ENCODE data around the gene FOXA3.

Gene FOXA3

GRCh38 chr19:45827459-45828093 lies 36.5 kb upstream of the FOXA3 start:
- Histone ChIP-seq H3K9ac (ENCODE audit: low read depth in 1 of 2, low read length in 2 of 2) (no peak overlapping the region), H3K4me1 (ENCODE audit: control insufficient read depth in 1 of 2, insufficient read depth in 2 of 2, low read length in 2 of 2) (peaks cover 0 to 10% of the 10 kb centered on the region in 2 donors), H3K9me3 (ENCODE audit: control insufficient read depth in 1 of 2, low read length in 2 of 2) (no peaks in the 10 kb centered on the region), H3K36me3 (ENCODE audit: control insufficient read depth in 1 of 2, insufficient read depth in 2 of 2, low read length in 2 of 2) (peaks cover 78 to 95% of the 10 kb centered on the region in 2 donors), H3K27ac (ENCODE audit: low read depth, low read length) (no peak overlapping the region), H3K4me3 (ENCODE audit: low read depth in 1 of 2, low read length in 2 of 2) (no peak overlapping the region), H3K27me3 (ENCODE audit: control insufficient read depth in 1 of 2, insufficient read depth in 2 of 2, low read length in 2 of 2) (no peaks in the 10 kb centered on the region)

GRCh38 chr19:45828523-45828922 lies 35.6 kb upstream of the FOXA3 start:
- peaks cover 70 to 87% of the 10 kb centered on the region in 2 donors for H3K36me3 ChIP-seq (ENCODE audit: control insufficient read depth in 1 of 2, insufficient read depth in 2 of 2, low read length in 2 of 2)
- H3K4me3 ChIP-seq (ENCODE audit: low read depth in 1 of 2, low read length in 2 of 2): no peak overlapping the region
- no peaks in the 10 kb centered on the region for H3K9me3 ChIP-seq (ENCODE audit: control insufficient read depth in 1 of 2, low read length in 2 of 2)
- no peak overlapping the region for H3K9ac ChIP-seq (ENCODE audit: low read depth in 1 of 2, low read length in 2 of 2)
- H3K27ac ChIP-seq (ENCODE audit: low read depth, low read length): no peak overlapping the region
- peaks cover 0 to 10% of the 10 kb centered on the region in 2 donors for H3K4me1 ChIP-seq (ENCODE audit: control insufficient read depth in 1 of 2, insufficient read depth in 2 of 2, low read length in 2 of 2)
- H3K27me3 ChIP-seq (ENCODE audit: control insufficient read depth in 1 of 2, insufficient read depth in 2 of 2, low read length in 2 of 2): no peaks in the 10 kb centered on the region

- Histone ChIP-seq H3K27ac (ENCODE audit: low read depth, low read length) (no peak overlapping the region), H3K9me3 (ENCODE audit: control insufficient read depth in 1 of 2, low read length in 2 of 2) (no peaks in the 10 kb centered on the region), H3K27me3 (ENCODE audit: control insufficient read depth in 1 of 2, insufficient read depth in 2 of 2, low read length in 2 of 2) (no peaks in the 10 kb centered on the region), H3K4me1 (ENCODE audit: control insufficient read depth in 1 of 2, insufficient read depth in 2 of 2, low read length in 2 of 2) (peaks cover 0 to 10% of the 10 kb centered on the region in 2 donors), H3K4me3 (ENCODE audit: low read depth in 1 of 2, low read length in 2 of 2) (no peak overlapping the region), H3K36me3 (ENCODE audit: control insufficient read depth in 1 of 2, insufficient read depth in 2 of 2, low read length in 2 of 2) (peaks cover 68 to 86% of the 10 kb centered on the region in 2 donors), H3K9ac (ENCODE audit: low read depth in 1 of 2, low read length in 2 of 2) (no peak overlapping the region)
These were observed 35.2 kb upstream of the FOXA3 start for GRCh38 chr19:45828945-45829344.

GRCh38 chr19:45834970-45835369 lies 29.2 kb upstream of the FOXA3 start:
- H3K36me3 ChIP-seq (ENCODE audit: control insufficient read depth in 1 of 2, insufficient read depth in 2 of 2, low read length in 2 of 2): peaks cover 41 to 71% of the 10 kb centered on the region in 2 donors

GRCh38 chr19:45842198-45842597 lies 21.9 kb upstream of the FOXA3 start:
- H3K36me3 ChIP-seq (ENCODE audit: control insufficient read depth in 1 of 2, insufficient read depth in 2 of 2, low read length in 2 of 2): peaks cover 34 to 75% of the 10 kb centered on the region in 2 donors
- H3K4me3 ChIP-seq (ENCODE audit: low read depth in 1 of 2, low read length in 2 of 2): no peak overlapping the region
- no peaks in the 10 kb centered on the region for H3K27me3 ChIP-seq (ENCODE audit: control insufficient read depth in 1 of 2, insufficient read depth in 2 of 2, low read length in 2 of 2)
- H3K9me3 ChIP-seq (ENCODE audit: control insufficient read depth in 1 of 2, low read length in 2 of 2): peaks cover 0 to 4% of the 10 kb centered on the region in 2 donors
- H3K4me1 ChIP-seq (ENCODE audit: control insufficient read depth in 1 of 2, insufficient read depth in 2 of 2, low read length in 2 of 2): no peaks in the 10 kb centered on the region
- no peak overlapping the region for H3K27ac ChIP-seq (ENCODE audit: low read depth, low read length)
- no peak overlapping the region for H3K9ac ChIP-seq (ENCODE audit: low read depth in 1 of 2, low read length in 2 of 2)

More at GRCh38 chr19:45834970-45835369, 29.2 kb upstream of the FOXA3 start:
- H3K9ac ChIP-seq (ENCODE audit: low read depth in 1 of 2, low read length in 2 of 2): no peak overlapping the region
- peaks cover 0 to 4% of the 10 kb centered on the region in 2 donors for H3K9me3 ChIP-seq (ENCODE audit: control insufficient read depth in 1 of 2, low read length in 2 of 2)
- H3K4me3 ChIP-seq (ENCODE audit: low read depth in 1 of 2, low read length in 2 of 2): no peak overlapping the region
- H3K4me1 ChIP-seq (ENCODE audit: control insufficient read depth in 1 of 2, insufficient read depth in 2 of 2, low read length in 2 of 2): no peaks in the 10 kb centered on the region
- H3K27ac ChIP-seq (ENCODE audit: low read depth, low read length): no peak overlapping the region
- H3K27me3 ChIP-seq (ENCODE audit: control insufficient read depth in 1 of 2, insufficient read depth in 2 of 2, low read length in 2 of 2): no peaks in the 10 kb centered on the region

GRCh38 chr19:45847663-45848062 lies 16.5 kb upstream of the FOXA3 start:
- no peak overlapping the region for H3K27ac ChIP-seq (ENCODE audit: low read depth, low read length)
- H3K4me1 ChIP-seq (ENCODE audit: control insufficient read depth in 1 of 2, insufficient read depth in 2 of 2, low read length in 2 of 2): no peaks in the 10 kb centered on the region
- H3K9ac ChIP-seq (ENCODE audit: low read depth in 1 of 2, low read length in 2 of 2): no peak overlapping the region
- H3K9me3 ChIP-seq (ENCODE audit: control insufficient read depth in 1 of 2, low read length in 2 of 2): no peaks in the 10 kb centered on the region
- H3K27me3 ChIP-seq (ENCODE audit: control insufficient read depth in 1 of 2, insufficient read depth in 2 of 2, low read length in 2 of 2): no peaks in the 10 kb centered on the region
- no peak overlapping the region for H3K4me3 ChIP-seq (ENCODE audit: low read depth in 1 of 2, low read length in 2 of 2)
- peaks cover 53 to 85% of the 10 kb centered on the region in 2 donors for H3K36me3 ChIP-seq (ENCODE audit: control insufficient read depth in 1 of 2, insufficient read depth in 2 of 2, low read length in 2 of 2)

GRCh38 chr19:45848922-45849321 lies 15.2 kb upstream of the FOXA3 start:
- Histone ChIP-seq H3K9ac (ENCODE audit: low read depth in 1 of 2, low read length in 2 of 2) (no peak overlapping the region), H3K27me3 (ENCODE audit: control insufficient read depth in 1 of 2, insufficient read depth in 2 of 2, low read length in 2 of 2) (no peaks in the 10 kb centered on the region), H3K36me3 (ENCODE audit: control insufficient read depth in 1 of 2, insufficient read depth in 2 of 2, low read length in 2 of 2) (peaks cover 47 to 85% of the 10 kb centered on the region in 2 donors)

GRCh38 chr19:45852145-45852750 lies 11.9 kb upstream of the FOXA3 start:
- Histone ChIP-seq H3K9me3 (ENCODE audit: control insufficient read depth in 1 of 2, low read length in 2 of 2) (no peaks in the 10 kb centered on the region), H3K4me3 (ENCODE audit: low read depth in 1 of 2, low read length in 2 of 2) (no peak overlapping the region), H3K36me3 (ENCODE audit: control insufficient read depth in 1 of 2, insufficient read depth in 2 of 2, low read length in 2 of 2) (peaks cover 48 to 66% of the 10 kb centered on the region in 2 donors), H3K9ac (ENCODE audit: low read depth in 1 of 2, low read length in 2 of 2) (no peak overlapping the region), H3K27ac (ENCODE audit: low read depth, low read length) (no peak overlapping the region), H3K27me3 (ENCODE audit: control insufficient read depth in 1 of 2, insufficient read depth in 2 of 2, low read length in 2 of 2) (no peaks in the 10 kb centered on the region), H3K4me1 (ENCODE audit: control insufficient read depth in 1 of 2, insufficient read depth in 2 of 2, low read length in 2 of 2) (no peaks in the 10 kb centered on the region)

More at GRCh38 chr19:45848922-45849321, 15.2 kb upstream of the FOXA3 start:
- Histone ChIP-seq H3K4me3 (ENCODE audit: low read depth in 1 of 2, low read length in 2 of 2) (no peak overlapping the region), H3K9me3 (ENCODE audit: control insufficient read depth in 1 of 2, low read length in 2 of 2) (no peaks in the 10 kb centered on the region), H3K4me1 (ENCODE audit: control insufficient read depth in 1 of 2, insufficient read depth in 2 of 2, low read length in 2 of 2) (no peaks in the 10 kb centered on the region), H3K27ac (ENCODE audit: low read depth, low read length) (no peak overlapping the region)

- peaks cover 41 to 62% of the 10 kb centered on the region in 2 donors for H3K36me3 ChIP-seq (ENCODE audit: control insufficient read depth in 1 of 2, insufficient read depth in 2 of 2, low read length in 2 of 2)
- no peak overlapping the region for H3K27ac ChIP-seq (ENCODE audit: low read depth, low read length)
- H3K4me1 ChIP-seq (ENCODE audit: control insufficient read depth in 1 of 2, insufficient read depth in 2 of 2, low read length in 2 of 2): no peaks in the 10 kb centered on the region
- no peak overlapping the region for H3K9ac ChIP-seq (ENCODE audit: low read depth in 1 of 2, low read length in 2 of 2)
- no peak overlapping the region for H3K4me3 ChIP-seq (ENCODE audit: low read depth in 1 of 2, low read length in 2 of 2)
- no peaks in the 10 kb centered on the region for H3K9me3 ChIP-seq (ENCODE audit: control insufficient read depth in 1 of 2, low read length in 2 of 2)
- no peaks in the 10 kb centered on the region for H3K27me3 ChIP-seq (ENCODE audit: control insufficient read depth in 1 of 2, insufficient read depth in 2 of 2, low read length in 2 of 2)
These were observed 11.1 kb upstream of the FOXA3 start for GRCh38 chr19:45852983-45853382.

GRCh38 chr19:45854167-45854778 lies 9.9 kb upstream of the FOXA3 start:
- no peaks in the 10 kb centered on the region for H3K27me3 ChIP-seq (ENCODE audit: control insufficient read depth in 1 of 2, insufficient read depth in 2 of 2, low read length in 2 of 2)
- H3K9me3 ChIP-seq (ENCODE audit: control insufficient read depth in 1 of 2, low read length in 2 of 2): no peaks in the 10 kb centered on the region
- peaks cover 29 to 57% of the 10 kb centered on the region in 2 donors for H3K36me3 ChIP-seq (ENCODE audit: control insufficient read depth in 1 of 2, insufficient read depth in 2 of 2, low read length in 2 of 2)
- H3K4me3 ChIP-seq (ENCODE audit: low read depth in 1 of 2, low read length in 2 of 2): no peak overlapping the region
- no peak overlapping the region for H3K27ac ChIP-seq (ENCODE audit: low read depth, low read length)
- H3K4me1 ChIP-seq (ENCODE audit: control insufficient read depth in 1 of 2, insufficient read depth in 2 of 2, low read length in 2 of 2): no peaks in the 10 kb centered on the region
- H3K9ac ChIP-seq (ENCODE audit: low read depth in 1 of 2, low read length in 2 of 2): no peak overlapping the region
